GM12878 (cell line): ENCODE data around the gene ANXA2R. TPM values are rescaled to one million over a fixed set of nuclear protein-coding genes. Genes with fewer than 3 reads are reported as not detected.
A peak's percentile ranks its signal among the peaks of the same experiment; 100 is the strongest.

Experiments
- HDGF ChIP-seq: fragments of 450-650 bp; IDR thresholded peaks from 2 replicates; pipeline ENCODE4 v1.6.1; 2016; ENCODE audit warnings: antibody characterized with exemption
- MTA3 ChIP-seq: IDR thresholded peaks from 2 replicates; pipeline ENCODE4 v1.6.1; 2012; ENCODE audit warnings: low read length, inconsistent platforms, borderline replicate concordance
- MYC ChIP-seq: IDR thresholded peaks from 2 replicates; pipeline ENCODE4 v1.6.1; 2011; ENCODE audit warnings: mild to moderate bottlenecking, low read length, moderate library complexity, inconsistent platforms; ENCODE audit not compliant: insufficient read depth, insufficient replicate concordance, insufficient read length, severe bottlenecking
- RAD21 ChIP-seq: IDR thresholded peaks from 2 replicates; pipeline ENCODE4 v1.6.1; 2011; ENCODE audit warnings: mild to moderate bottlenecking, low read depth, low read length, moderate library complexity; ENCODE audit not compliant: insufficient read depth
- SMARCA5 ChIP-seq: fragments of 450-650 bp; IDR thresholded peaks from 2 replicates; pipeline ENCODE4 v1.6.1; 2017; ENCODE audit warnings: mild to moderate bottlenecking
- SREBF1 ChIP-seq: IDR thresholded peaks from 2 replicates; pipeline ENCODE4 v1.6.1; 2012; ENCODE audit warnings: mild to moderate bottlenecking, low read length
- STAT1 ChIP-seq: fragments of 450-650 bp; conservative IDR thresholded peaks from 2 replicates; pipeline ENCODE4 v1.6.1; 2014; ENCODE audit warnings: antibody characterized with exemption, mild to moderate bottlenecking
- WRNIP1 ChIP-seq: IDR thresholded peaks from 2 replicates; pipeline ENCODE4 v1.6.1; 2011; ENCODE audit warnings: low read depth, low read length, improper control_type of control experiment, borderline replicate concordance
- ZBED1 ChIP-seq: IDR thresholded peaks from 2 replicates; pipeline ENCODE4 v1.6.1; 2016; ENCODE audit warnings: borderline replicate concordance
- polyA plus RNA-seq, 11 experiments: library from polyadenylated mRNA; depleted of rRNA in 4 of 11; unstranded in 6 of 11; stranded (reverse) in 5 of 11; fragments of >200 nt; fragmentation: Nextera tagmentation in 4 of 11; fragmentation: Illumina TruSeq in 1 of 11; extraction: Ambion mirVana in 4 of 11; extraction: Trizol in 1 of 11; gene quantifications; 1 replicate in 1 of 11; 2 replicates in 10 of 11; pipeline versions ENCODE4 v1.2.1 to v1.2.3, GENCODE V29; 2011 to 2016; ENCODE audit warnings: inconsistent platforms in 2 of 11, missing spikeins in 2 of 11, low read depth in 1 of 11
- total RNA-seq, 4 experiments: library from RNA; depleted of rRNA in 3 of 4; stranded (reverse); fragments of >200 nt in 3 of 4; fragmentation: Illumina TruSeq in 1 of 4; extraction: Trizol in 1 of 4; gene quantifications; 2 replicates each; pipeline versions ENCODE4 v1.2.1 to v1.2.3, GENCODE V29; 2013 to 2021
- TF ChIP-seq, protein P1 (sequence below): fragments of 150-350 bp; IDR thresholded peaks from 2 replicates; pipeline ENCODE4 v1.6.1; 2016; ENCODE audit warnings: low read depth, low read length
- TF ChIP-seq, protein P2 (sequence below): IDR thresholded peaks from 2 replicates; pipeline ENCODE4 v1.6.1; 2011; ENCODE audit warnings: low read depth, mild to moderate bottlenecking, low read length, moderate library complexity, borderline replicate concordance; ENCODE audit errors: extremely low read depth
- TF ChIP-seq, protein P3 (sequence below): fragments of 450-650 bp; IDR thresholded peaks from 2 replicates; pipeline ENCODE4 v1.6.1; 2018; ENCODE audit warnings: borderline replicate concordance, mild to moderate bottlenecking; ENCODE audit not compliant: partially characterized antibody
- TF ChIP-seq, protein P4 (sequence below): fragments of 450-650 bp; IDR thresholded peaks from 2 replicates; pipeline ENCODE4 v1.6.1; 2017; ENCODE audit warnings: antibody characterized with exemption, mild to moderate bottlenecking, moderate library complexity
- TF ChIP-seq, protein P5 (sequence below): fragments of 450-650 bp; IDR thresholded peaks from 2 replicates; pipeline ENCODE4 v1.6.1; 2017; ENCODE audit warnings: mild to moderate bottlenecking, moderate library complexity
- TF ChIP-seq, protein P6 (sequence below): IDR thresholded peaks from 2 replicates; pipeline ENCODE4 v1.6.1; 2012; ENCODE audit warnings: low read depth, low read length, improper control_type of control experiment

The ANXA2R gene
- total and polyA plus RNA-seq, 10 of the 15 experiments (the other 5 are each of a cell fraction or from before 2014, with no cell fraction given), result 2.3 to 7.8 (median 4.4) TPM

DNA sequence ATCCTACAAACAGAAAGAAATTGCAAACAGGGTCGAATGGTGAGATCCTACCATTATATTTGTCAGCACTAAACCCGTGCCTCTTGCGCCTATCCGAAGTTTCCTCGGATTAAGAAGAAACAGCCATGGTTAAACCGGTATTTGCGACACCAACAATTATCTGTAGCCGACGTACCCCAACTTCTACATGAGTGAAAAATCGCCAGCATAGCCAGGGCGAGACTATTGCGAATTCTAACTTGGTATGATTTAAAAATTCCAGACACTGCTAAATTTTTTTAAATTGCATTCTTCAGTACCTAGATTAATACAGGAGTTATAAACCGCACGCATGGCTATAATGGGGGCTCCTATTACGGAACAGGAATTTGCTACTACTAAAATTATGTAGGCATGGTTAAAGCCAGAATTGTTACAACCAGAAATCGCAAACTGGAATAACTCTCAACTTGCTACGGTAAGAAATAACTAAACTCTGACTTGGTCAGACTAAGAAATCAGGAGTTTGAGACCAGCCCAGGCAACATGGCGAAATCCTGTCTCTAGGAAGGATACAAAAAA, 25.3 kb upstream of the ANXA2R start (continued):
- TF ChIP-seq, protein P1, sequence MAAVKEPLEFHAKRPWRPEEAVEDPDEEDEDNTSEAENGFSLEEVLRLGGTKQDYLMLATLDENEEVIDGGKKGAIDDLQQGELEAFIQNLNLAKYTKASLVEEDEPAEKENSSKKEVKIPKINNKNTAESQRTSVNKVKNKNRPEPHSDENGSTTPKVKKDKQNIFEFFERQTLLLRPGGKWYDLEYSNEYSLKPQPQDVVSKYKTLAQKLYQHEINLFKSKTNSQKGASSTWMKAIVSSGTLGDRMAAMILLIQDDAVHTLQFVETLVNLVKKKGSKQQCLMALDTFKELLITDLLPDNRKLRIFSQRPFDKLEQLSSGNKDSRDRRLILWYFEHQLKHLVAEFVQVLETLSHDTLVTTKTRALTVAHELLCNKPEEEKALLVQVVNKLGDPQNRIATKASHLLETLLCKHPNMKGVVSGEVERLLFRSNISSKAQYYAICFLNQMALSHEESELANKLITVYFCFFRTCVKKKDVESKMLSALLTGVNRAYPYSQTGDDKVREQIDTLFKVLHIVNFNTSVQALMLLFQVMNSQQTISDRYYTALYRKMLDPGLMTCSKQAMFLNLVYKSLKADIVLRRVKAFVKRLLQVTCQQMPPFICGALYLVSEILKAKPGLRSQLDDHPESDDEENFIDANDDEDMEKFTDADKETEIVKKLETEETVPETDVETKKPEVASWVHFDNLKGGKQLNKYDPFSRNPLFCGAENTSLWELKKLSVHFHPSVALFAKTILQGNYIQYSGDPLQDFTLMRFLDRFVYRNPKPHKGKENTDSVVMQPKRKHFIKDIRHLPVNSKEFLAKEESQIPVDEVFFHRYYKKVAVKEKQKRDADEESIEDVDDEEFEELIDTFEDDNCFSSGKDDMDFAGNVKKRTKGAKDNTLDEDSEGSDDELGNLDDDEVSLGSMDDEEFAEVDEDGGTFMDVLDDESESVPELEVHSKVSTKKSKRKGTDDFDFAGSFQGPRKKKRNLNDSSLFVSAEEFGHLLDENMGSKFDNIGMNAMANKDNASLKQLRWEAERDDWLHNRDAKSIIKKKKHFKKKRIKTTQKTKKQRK, result no peak
- TF ChIP-seq, protein P2, sequence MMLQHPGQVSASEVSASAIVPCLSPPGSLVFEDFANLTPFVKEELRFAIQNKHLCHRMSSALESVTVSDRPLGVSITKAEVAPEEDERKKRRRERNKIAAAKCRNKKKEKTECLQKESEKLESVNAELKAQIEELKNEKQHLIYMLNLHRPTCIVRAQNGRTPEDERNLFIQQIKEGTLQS, result no peak
- TF ChIP-seq, protein P3, sequence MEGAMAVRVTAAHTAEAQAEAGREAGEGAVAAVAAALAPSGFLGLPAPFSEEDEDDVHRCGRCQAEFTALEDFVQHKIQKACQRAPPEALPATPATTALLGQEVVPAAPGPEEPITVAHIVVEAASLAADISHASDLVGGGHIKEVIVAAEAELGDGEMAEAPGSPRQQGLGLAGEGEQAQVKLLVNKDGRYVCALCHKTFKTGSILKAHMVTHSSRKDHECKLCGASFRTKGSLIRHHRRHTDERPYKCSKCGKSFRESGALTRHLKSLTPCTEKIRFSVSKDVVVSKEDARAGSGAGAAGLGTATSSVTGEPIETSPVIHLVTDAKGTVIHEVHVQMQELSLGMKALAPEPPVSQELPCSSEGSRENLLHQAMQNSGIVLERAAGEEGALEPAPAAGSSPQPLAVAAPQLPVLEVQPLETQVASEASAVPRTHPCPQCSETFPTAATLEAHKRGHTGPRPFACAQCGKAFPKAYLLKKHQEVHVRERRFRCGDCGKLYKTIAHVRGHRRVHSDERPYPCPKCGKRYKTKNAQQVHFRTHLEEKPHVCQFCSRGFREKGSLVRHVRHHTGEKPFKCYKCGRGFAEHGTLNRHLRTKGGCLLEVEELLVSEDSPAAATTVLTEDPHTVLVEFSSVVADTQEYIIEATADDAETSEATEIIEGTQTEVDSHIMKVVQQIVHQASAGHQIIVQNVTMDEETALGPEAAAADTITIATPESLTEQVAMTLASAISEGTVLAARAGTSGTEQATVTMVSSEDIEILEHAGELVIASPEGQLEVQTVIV, result no peak
- TF ChIP-seq, protein P4, sequence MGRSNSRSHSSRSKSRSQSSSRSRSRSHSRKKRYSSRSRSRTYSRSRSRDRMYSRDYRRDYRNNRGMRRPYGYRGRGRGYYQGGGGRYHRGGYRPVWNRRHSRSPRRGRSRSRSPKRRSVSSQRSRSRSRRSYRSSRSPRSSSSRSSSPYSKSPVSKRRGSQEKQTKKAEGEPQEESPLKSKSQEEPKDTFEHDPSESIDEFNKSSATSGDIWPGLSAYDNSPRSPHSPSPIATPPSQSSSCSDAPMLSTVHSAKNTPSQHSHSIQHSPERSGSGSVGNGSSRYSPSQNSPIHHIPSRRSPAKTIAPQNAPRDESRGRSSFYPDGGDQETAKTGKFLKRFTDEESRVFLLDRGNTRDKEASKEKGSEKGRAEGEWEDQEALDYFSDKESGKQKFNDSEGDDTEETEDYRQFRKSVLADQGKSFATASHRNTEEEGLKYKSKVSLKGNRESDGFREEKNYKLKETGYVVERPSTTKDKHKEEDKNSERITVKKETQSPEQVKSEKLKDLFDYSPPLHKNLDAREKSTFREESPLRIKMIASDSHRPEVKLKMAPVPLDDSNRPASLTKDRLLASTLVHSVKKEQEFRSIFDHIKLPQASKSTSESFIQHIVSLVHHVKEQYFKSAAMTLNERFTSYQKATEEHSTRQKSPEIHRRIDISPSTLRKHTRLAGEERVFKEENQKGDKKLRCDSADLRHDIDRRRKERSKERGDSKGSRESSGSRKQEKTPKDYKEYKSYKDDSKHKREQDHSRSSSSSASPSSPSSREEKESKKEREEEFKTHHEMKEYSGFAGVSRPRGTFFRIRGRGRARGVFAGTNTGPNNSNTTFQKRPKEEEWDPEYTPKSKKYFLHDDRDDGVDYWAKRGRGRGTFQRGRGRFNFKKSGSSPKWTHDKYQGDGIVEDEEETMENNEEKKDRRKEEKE, result no peak
- no peak for TF ChIP-seq MYC
- no peak for TF ChIP-seq SMARCA5
- TF ChIP-seq RAD21, result no peak
- no peak for TF ChIP-seq WRNIP1
- TF ChIP-seq, protein P5, sequence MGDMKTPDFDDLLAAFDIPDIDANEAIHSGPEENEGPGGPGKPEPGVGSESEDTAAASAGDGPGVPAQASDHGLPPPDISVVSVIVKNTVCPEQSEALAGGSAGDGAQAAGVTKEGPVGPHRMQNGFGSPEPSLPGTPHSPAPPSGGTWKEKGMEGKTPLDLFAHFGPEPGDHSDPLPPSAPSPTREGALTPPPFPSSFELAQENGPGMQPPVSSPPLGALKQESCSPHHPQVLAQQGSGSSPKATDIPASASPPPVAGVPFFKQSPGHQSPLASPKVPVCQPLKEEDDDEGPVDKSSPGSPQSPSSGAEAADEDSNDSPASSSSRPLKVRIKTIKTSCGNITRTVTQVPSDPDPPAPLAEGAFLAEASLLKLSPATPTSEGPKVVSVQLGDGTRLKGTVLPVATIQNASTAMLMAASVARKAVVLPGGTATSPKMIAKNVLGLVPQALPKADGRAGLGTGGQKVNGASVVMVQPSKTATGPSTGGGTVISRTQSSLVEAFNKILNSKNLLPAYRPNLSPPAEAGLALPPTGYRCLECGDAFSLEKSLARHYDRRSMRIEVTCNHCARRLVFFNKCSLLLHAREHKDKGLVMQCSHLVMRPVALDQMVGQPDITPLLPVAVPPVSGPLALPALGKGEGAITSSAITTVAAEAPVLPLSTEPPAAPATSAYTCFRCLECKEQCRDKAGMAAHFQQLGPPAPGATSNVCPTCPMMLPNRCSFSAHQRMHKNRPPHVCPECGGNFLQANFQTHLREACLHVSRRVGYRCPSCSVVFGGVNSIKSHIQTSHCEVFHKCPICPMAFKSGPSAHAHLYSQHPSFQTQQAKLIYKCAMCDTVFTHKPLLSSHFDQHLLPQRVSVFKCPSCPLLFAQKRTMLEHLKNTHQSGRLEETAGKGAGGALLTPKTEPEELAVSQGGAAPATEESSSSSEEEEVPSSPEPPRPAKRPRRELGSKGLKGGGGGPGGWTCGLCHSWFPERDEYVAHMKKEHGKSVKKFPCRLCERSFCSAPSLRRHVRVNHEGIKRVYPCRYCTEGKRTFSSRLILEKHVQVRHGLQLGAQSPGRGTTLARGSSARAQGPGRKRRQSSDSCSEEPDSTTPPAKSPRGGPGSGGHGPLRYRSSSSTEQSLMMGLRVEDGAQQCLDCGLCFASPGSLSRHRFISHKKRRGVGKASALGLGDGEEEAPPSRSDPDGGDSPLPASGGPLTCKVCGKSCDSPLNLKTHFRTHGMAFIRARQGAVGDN, result peak; percentile 46; the same call in 1 of the 2 replicates
- TF ChIP-seq MTA3, result no peak
- no peak for TF ChIP-seq STAT1
- no peak for TF ChIP-seq ZBED1
- no peak for TF ChIP-seq HDGF
- no peak for TF ChIP-seq SREBF1
- TF ChIP-seq, protein P6, sequence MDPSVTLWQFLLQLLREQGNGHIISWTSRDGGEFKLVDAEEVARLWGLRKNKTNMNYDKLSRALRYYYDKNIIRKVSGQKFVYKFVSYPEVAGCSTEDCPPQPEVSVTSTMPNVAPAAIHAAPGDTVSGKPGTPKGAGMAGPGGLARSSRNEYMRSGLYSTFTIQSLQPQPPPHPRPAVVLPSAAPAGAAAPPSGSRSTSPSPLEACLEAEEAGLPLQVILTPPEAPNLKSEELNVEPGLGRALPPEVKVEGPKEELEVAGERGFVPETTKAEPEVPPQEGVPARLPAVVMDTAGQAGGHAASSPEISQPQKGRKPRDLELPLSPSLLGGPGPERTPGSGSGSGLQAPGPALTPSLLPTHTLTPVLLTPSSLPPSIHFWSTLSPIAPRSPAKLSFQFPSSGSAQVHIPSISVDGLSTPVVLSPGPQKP, result no peak
